Choroid plexus epithelial cell (primary cell): ENCODE results near the gene C2.

Source experiments
- DNase-seq: peaks from one replicate; pipeline ENCODE4 v3.0.0-alpha.2; 2010; ENCODE audit warnings: low read depth
- H3K4me3 ChIP-seq: 2 replicates; pipeline ENCODE4 v1.5.1; 2011; ENCODE audit warnings: low read depth, mild to moderate bottlenecking, control low read depth, low read length, moderate library complexity
- TF ChIP-seq, protein P1 (sequence below): conservative IDR thresholded peaks from 2 replicates; pipeline ENCODE4 v1.5.1; 2011; ENCODE audit warnings: low read depth, mild to moderate bottlenecking, control low read depth, inconsistent platforms, low read length, moderate library complexity

The C2 gene

DNA sequence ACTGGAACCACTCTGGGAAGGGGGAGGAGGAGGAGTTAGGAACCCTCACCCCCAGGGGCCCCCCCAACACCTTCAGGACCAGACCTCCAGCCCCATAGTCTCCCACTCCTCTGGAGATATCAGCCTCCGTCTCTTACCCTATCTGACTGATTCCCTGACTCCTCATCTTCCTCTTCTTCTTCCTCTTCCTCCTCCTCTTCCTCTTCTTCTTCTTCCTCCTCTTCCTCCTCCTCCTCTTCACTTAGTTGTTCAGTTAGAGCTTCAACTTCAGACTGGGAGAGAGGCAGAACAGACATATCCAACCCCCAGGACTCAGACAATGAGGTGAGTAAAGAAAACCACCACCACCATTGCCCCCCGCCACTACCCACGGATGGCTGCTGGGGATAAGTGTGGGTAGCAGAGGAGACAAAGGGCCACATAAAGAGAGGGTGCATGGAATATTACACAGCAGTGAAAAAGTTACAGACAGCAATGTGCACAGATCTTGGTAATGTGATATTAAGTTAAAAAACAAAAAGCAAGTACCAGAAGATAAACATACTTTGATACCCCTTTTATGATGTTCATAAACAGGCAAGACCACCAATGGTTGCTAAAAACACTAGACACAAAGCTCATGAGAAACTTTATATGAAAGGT is 38.1 kb upstream of the C2 start:
- DNase-seq: no peak
- TF ChIP-seq, protein P1, sequence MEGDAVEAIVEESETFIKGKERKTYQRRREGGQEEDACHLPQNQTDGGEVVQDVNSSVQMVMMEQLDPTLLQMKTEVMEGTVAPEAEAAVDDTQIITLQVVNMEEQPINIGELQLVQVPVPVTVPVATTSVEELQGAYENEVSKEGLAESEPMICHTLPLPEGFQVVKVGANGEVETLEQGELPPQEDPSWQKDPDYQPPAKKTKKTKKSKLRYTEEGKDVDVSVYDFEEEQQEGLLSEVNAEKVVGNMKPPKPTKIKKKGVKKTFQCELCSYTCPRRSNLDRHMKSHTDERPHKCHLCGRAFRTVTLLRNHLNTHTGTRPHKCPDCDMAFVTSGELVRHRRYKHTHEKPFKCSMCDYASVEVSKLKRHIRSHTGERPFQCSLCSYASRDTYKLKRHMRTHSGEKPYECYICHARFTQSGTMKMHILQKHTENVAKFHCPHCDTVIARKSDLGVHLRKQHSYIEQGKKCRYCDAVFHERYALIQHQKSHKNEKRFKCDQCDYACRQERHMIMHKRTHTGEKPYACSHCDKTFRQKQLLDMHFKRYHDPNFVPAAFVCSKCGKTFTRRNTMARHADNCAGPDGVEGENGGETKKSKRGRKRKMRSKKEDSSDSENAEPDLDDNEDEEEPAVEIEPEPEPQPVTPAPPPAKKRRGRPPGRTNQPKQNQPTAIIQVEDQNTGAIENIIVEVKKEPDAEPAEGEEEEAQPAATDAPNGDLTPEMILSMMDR: no peak
- no peak overlapping the region for H3K4me3 ChIP-seq

DNA sequence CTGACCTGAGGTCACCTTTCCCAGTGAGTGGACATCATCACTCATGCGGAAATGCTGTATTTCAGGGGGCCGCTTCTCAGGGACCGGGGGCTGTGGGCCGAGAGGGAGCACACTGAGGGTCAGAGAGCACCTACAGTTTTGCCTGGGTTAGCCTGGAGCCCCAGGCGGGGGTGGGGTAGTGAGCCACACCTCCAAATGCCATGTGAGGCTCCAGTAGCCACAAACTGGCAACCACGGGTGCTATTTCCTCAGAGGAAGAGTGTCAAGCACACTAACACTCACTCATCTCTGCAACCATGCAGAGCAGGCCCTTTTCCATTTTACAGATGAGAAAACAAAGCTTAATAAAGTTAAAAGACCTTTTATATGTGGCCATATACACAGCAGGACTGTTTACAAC is 34.7 kb upstream of the C2 start:
- TF ChIP-seq, protein P1: no peak
- no peak for DNase-seq

DNA sequence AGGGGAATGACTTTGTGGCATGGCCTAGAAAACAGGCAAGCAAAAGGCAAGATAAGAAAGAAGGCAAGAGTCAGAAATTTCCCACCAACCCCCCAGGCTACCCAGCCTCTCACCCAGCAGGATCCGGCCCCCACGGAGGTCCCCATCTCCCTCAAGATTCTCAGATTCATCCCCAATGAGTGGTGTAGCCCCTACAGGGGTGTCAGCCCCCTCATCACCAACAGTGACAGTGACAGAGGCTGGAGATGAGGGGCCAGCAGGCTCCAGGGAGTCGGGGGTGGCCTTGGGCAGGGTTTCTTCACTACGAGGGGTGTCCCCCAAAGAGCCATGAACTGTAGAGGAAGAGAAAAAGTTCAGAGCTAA is 31.0 kb upstream of the C2 start:
- H3K4me3 ChIP-seq: peak overlapping the region; percentile 98
- TF ChIP-seq, protein P1: no peak
- DNase-seq: no peak

More for the DNA sequence above, 34.7 kb upstream of the C2 start:
- no peak overlapping the region for H3K4me3 ChIP-seq

DNA sequence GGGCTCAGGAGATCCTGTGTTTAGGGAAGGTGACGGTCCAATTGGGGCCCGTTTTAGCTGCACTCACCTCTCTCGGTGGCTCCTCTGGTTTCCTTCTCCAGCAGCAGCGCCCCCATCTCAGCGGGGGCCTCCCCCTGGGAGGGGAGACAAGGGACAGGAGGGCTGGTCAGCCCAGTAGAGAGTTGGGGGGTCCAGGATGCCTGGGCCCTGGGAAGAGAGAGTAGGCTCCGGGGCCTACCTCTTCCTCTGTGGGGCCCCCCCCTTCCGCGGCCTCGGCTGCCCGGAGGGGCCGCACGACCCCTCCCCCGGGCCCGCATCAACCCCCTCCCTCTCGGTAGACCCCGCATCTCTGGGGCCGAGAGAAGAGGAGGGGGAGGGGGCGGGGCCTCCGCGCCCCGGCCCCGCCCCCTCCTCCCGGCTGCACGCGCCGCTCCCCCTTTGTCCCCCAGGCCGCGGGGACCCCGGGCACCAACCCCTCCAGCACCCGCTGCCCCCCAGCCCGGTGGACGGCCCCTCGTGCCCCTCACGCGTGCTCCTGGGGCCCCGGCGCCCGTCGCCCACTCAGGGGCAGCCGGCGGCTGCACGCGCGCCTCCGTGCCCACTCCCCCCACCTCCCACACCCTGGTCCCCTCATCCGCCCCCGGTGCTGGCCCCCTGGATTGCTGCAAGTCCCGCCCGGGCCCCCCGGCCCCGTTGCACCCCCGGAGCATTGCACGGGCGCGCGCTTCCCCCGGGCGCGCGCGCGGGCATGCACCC is 30.5 kb upstream of the C2 start:
- peak overlapping the region; percentile 98 for H3K4me3 ChIP-seq
- no peak for DNase-seq
- TF ChIP-seq, protein P1: no peak

DNA sequence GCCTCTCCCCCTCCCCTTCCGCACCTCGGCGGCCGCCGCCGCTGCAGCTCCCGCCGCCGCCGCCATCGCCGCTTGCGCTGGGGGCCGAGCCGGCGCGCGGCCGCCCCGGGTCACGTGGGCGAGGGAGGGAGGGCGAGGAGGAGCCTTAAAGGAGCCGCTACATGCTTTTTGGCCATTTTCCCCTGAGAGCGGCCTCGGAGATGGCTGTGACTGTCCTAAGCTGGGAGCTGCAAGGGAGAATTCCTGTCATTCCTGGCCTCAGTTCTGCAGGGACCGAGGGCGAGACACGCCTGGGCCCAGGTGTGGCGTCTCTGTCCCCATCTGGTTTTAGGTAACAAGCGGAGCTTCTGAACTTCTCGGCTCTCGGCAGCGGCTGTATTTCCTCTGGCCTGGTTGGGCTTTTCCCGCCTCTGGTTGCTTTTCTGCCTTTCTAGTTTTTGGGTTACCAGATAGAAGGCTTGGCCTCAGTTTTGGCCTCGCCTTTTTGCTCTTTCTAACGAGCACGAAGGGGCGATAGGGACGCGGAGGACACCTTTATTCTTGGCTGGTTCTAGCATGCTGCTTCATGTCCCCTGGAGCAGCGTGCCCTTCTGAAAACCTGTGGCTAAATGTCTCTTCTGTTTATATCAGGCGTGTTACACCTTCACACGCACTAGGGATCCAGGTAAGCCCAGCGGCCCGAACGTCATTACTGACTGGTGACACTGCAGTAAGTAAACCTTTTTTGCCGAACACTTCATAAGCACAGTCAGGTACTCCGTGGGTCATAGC is 29.7 kb upstream of the C2 start, which contains the start of gene EHMT2:
Gene EHMT2 (minus strand): TSS at position 87 of the 771 bp plus-strand sequence. CDS start 21 bp downstream, at position 66.
- peak; percentile 74 for DNase-seq

DNA sequence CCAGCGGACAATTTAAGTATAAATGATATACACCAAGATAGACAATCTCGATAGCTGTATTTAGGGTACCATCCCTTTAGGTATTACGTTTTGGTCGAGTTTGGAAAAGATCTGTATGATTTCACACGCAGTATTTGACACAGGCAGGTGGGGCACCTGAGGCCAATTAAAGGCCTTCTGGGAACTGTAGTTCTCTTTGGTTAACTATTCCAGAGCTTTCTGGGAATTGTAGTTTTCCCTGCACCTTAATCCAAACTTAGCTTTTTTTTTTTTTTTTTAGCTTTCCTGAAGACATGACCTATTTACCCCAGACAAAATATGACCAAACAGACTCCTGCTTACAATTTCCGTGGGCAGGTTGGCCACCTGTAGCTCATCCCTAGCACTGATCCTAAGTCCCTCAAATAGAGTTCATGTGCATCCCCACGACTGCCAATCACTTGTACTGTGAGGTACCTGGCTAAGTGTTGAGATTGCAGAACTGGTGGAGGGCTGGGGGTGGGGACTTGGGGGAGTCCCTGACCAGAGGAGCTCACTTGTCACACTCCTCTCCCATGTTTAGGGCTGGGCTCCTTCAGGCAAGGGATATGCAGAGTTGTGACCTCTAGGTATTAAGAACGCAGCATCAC is 29.0 kb upstream of the C2 start:
- TF ChIP-seq, protein P1: peak; percentile 14
- peak overlapping the region; percentile 98 for H3K4me3 ChIP-seq
- peak; percentile 57 for DNase-seq

More for the DNA sequence above, 29.7 kb upstream of the C2 start, which contains the start of gene EHMT2:
- H3K4me3 ChIP-seq: peak within 1 kb of the TSS; percentile 98
- TF ChIP-seq, protein P1: no peak
